T-cell (primary cell): ENCODE data around the gene MEGF8. TPM values are rescaled to one million over a fixed set of nuclear protein-coding genes. Genes with fewer than 3 reads are reported as not detected.

Source experiments
- ATAC-seq, 4 experiments: fragments of 200-7000 bp in 3 of 4; fragments of 150-1000 bp in 1 of 4; cut with Tn5 transposase; replicated peaks in 1 of 4; 1 replicate in 3 of 4; 2 replicates in 1 of 4; pipeline ENCODE4 v1.10.0; 2021; ENCODE audit warnings: moderate library complexity in 3 of 4, mild to moderate bottlenecking in 2 of 4, moderate number of reproducible peaks in 1 of 4
- CTCF ChIA-PET, 2 donors: fragments of 300-600 bp; sonication (Branson Sonifier 250); formaldehyde crosslinking; loops; one replicate each; lab custom pipeline; 2022; ENCODE audit warnings: antibody characterized with exemption in 2 of 2; lab: Charles Lee
- POLR2A ChIA-PET, 2 donors: fragments of 300-600 bp; sonication (Branson Sonifier 250); formaldehyde crosslinking; loops; one replicate each; lab custom pipeline; 2022; ENCODE audit warnings: antibody characterized with exemption in 2 of 2; lab: Charles Lee
- DNase-seq, 35 experiments: peaks; one replicate each; pipeline versions ENCODE4 v3.0.0 to v3.0.0-alpha.2; 2013 to 2023
- H3K27ac ChIP-seq: one replicate; pipeline ENCODE4 v1.5.1; 2013; ENCODE audit warnings: low read length
- H3K27me3 ChIP-seq, 2 experiments: replicated peaks in 1 of 2; 1 replicate in 1 of 2; 2 replicates in 1 of 2; pipeline versions ENCODE4 v1.6.1 to v1.7.0; 2013; ENCODE audit warnings: low read length in 1 of 2, mixed read lengths in 1 of 2; ENCODE audit not compliant: control insufficient read depth in 2 of 2, insufficient read depth in 2 of 2; ENCODE audit errors: extremely low read depth in 1 of 2
- H3K36me3 ChIP-seq, 2 donors: 1 replicate in 1 of 2; 2 replicates in 1 of 2; pipeline versions ENCODE4 v1.6.1 to v1.7.0; 2013; ENCODE audit warnings: low read length in 1 of 2; ENCODE audit not compliant: control insufficient read depth in 2 of 2, insufficient read depth in 1 of 2; ENCODE audit errors: extremely low read depth in 1 of 2
- H3K4me1 ChIP-seq, 2 experiments: 1 replicate in 1 of 2; 2 replicates in 1 of 2; pipeline versions ENCODE4 v1.6.1 to v1.7.0; 2013; ENCODE audit warnings: low read length in 2 of 2, mixed read lengths in 1 of 2; ENCODE audit not compliant: insufficient read depth in 2 of 2, control insufficient read depth in 1 of 2; ENCODE audit errors: extremely low read depth in 1 of 2
- H3K4me3 ChIP-seq, 2 donors: 1 replicate in 1 of 2; 2 replicates in 1 of 2; pipeline versions ENCODE4 v1.5.1 to v1.7.0; 2013; ENCODE audit warnings: mild to moderate bottlenecking in 2 of 2, low read length in 1 of 2, moderate library complexity in 1 of 2; ENCODE audit not compliant: control insufficient read depth in 1 of 2; ENCODE audit errors: extremely low read depth in 1 of 2
- H3K9me3 ChIP-seq: 2 replicates; pipeline ENCODE4 v1.7.0; 2013
- H3K27ac Mint-ChIP-seq, 2 donors: one replicate each; pipeline ENCODE4 v1.8.0; 2020 to 2021; ENCODE audit warnings: mild to moderate bottlenecking in 2 of 2, mixed read lengths in 2 of 2
- H3K27me3 Mint-ChIP-seq, 2 donors: one replicate each; pipeline ENCODE4 v1.8.0; 2021 to 2022; ENCODE audit warnings: mixed read lengths in 2 of 2
- H3K36me3 Mint-ChIP-seq: one replicate; pipeline ENCODE4 v1.8.0; 2021; ENCODE audit warnings: mixed read lengths
- H3K4me1 Mint-ChIP-seq, 3 donors: one replicate each; pipeline ENCODE4 v1.8.0; 2020 to 2022; ENCODE audit warnings: mixed read lengths in 3 of 3, mild to moderate bottlenecking in 1 of 3
- H3K4me3 Mint-ChIP-seq, 3 donors: one replicate each; pipeline ENCODE4 v1.8.0; 2020 to 2022; ENCODE audit warnings: mild to moderate bottlenecking in 3 of 3, mixed read lengths in 3 of 3, moderate library complexity in 3 of 3
- H3K9me3 Mint-ChIP-seq, 3 donors: one replicate each; pipeline ENCODE4 v1.8.0; 2020 to 2022; ENCODE audit warnings: mixed read lengths in 3 of 3
- WGBS: methylation state at CpG from one replicate; pipeline ENCODE4 v1.1.5; 2013; ENCODE audit warnings: missing lambda C conversion rate; ENCODE audit not compliant: insufficient coverage; 5-methylcytosine and 5-hydroxymethylcytosine counted together
- total RNA-seq, 35 experiments: library from RNA in 6 of 35; stranded (reverse) in 6 of 35; fragments of 120-200 nt in 1 of 35; gene quantifications; one replicate each; pipeline versions ENCODE4 v1.2.1 to v1.2.4 and lab custom pipeline; 2013 to 2026

MEGF8 gene
- total RNA-seq, 5 donors from 2014 or later (not counting 1 experiment from before 2014, with no cell fraction given), result 5.2 to 11.4 (median 9.6) TPM

DNA sequence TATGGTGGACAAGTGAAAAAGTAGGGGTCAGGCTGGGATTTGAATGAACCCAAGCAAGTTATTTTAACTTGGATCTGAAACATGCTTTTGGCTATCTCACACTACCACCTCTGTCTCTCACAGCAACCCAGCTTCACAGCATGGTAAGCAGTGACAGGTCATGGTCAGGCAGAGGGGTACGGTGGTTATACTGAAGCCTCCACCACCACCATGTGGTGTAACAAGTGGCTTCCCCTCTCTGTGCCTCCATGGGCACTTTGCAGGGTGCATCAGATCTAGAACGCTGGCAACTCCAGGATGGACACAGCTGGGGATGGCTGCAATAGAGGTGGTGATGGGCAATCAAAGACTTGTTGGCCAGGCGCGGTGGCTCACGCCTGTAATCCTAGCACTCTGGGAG, 13.1 kb upstream of the MEGF8 start:
- Histone ChIP-seq H3K4me1 (peaks cover 0 to 24% of the 10 kb centered on the region in 2 experiments), H3K9me3 (no peaks in the 10 kb centered on the region), H3K27me3 (peaks cover 10 to 56% of the 10 kb centered on the region in 2 experiments), H3K4me3 (no peak overlapping the region), H3K36me3 (no peaks in the 10 kb centered on the region), H3K27ac (no peak overlapping the region)
- WGBS, result 95% methylated on average over 4 of the region's 5 CpGs
- Mint-ChIP-seq H3K4me1 (peaks cover 11 to 19% (median 11%) of the 10 kb centered on the region in 3 donors), H3K27me3 (peaks cover 29 to 37% of the 10 kb centered on the region in 2 donors), H3K4me3 (peak overlapping the region; percentile 50 to 73 (median 58)), H3K36me3 (no peaks in the 10 kb centered on the region), H3K9me3 (no peaks in the 10 kb centered on the region), H3K27ac (no peak overlapping the region)
- DNase-seq (no peak), ATAC-seq (no peak)
- ChIA-PET POLR2A (no interaction called here), CTCF (interaction anchor here in 1 of 2 donors (0.9 kb wide), 1 partner anchor 84 kb away, joined by 4 read pairs; no protein-coding TSS in a partner anchor)

GRCh38 chr19:42313096-42313839, 12.2 kb upstream of the MEGF8 start, which contains the start of gene TMEM145:
Gene TMEM145, plus strand, starts transcription at chr19:42313309. Its CDS starts 68 bp downstream, at chr19:42313377.
- H3K4me1 ChIP-seq, result peaks cover 0 to 24% of the 10 kb centered on the region in 2 experiments
- H3K27ac Mint-ChIP-seq, result no peak within 1 kb of the TSS
- ATAC-seq (peak; percentile 62 to 88 (median 68)), DNase-seq (peak in 11 of 35 experiments; percentile 21 to 54 (median 33))
- no peak within 1 kb of the TSS for H3K27ac ChIP-seq
- no peaks in the 10 kb centered on the region for H3K9me3 ChIP-seq
- H3K36me3 Mint-ChIP-seq, result no peaks in the 10 kb centered on the region
- ChIA-PET CTCF (no interaction called here), POLR2A (no interaction called here)
- peak within 1 kb of the TSS; percentile 53 to 73 (median 58) for H3K4me3 Mint-ChIP-seq
- peaks cover 11 to 19% (median 11%) of the 10 kb centered on the region in 3 donors for H3K4me1 Mint-ChIP-seq
- no peaks in the 10 kb centered on the region for H3K9me3 Mint-ChIP-seq
- H3K27me3 ChIP-seq, result peaks cover 10 to 56% of the 10 kb centered on the region in 2 experiments
- no peaks in the 10 kb centered on the region for H3K36me3 ChIP-seq
- peaks cover 29 to 37% of the 10 kb centered on the region in 2 donors for H3K27me3 Mint-ChIP-seq
- WGBS, result 1% methylated on average over 63 of the region's 67 CpGs
- peak within 1 kb of the TSS in 1 of 2 donors; percentile 48 for H3K4me3 ChIP-seq

DNA sequence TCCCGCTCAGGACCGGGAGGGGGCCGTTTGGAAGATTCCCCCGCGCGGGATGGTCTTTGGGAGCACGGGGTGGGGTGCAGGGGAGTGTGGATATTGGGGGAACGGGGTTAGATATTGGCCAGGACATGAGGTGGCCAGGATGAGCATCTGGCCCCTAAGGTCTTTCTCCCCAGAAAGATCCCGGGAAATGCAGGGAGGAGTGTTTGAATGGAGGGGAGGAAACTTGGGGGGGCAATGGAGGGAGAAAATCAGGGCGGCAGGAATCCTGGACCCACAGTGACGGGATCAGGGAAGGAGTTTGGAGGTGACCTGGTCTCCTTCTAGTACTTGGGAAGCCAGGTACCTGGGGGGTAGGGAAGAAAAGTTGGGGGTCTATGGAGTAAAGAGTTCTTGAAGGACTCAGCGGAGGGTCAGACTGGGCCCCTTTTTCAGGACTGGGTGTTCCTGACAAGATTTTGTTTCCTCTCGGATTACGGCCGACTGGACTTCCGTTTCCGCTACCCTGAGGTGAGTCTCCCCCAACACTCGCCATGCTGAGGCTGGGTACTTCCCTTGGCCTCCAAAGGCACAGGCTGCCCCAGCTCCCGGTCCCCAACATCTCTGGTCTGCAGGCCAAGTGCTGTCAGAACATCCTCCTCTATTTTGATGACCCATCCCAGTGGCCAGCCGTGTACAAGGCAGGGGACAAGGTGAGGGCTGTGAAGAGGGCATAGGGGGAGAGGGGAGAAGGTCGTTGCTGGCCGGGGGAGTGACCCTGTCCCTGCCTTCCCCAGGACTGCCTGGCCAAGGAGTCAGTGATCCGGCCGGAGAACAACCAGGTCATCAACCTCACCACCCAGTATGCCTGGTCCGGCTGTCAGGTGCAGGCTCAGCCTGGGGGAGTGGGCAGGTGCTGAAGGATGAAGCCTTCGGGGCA, 11.3 kb upstream of the MEGF8 start:
- Mint-ChIP-seq H3K36me3 (no peaks in the 10 kb centered on the region), H3K27ac (no peak overlapping the region), H3K27me3 (peaks cover 29 to 37% of the 10 kb centered on the region in 2 donors), H3K9me3 (no peaks in the 10 kb centered on the region), H3K4me1 (peaks cover 11 to 19% (median 11%) of the 10 kb centered on the region in 3 donors), H3K4me3 (peak overlapping the region in 2 of 3 donors; percentile 53 to 73)
- POLR2A ChIA-PET, result no interaction called here
- H3K4me1 ChIP-seq, result peaks cover 0 to 24% of the 10 kb centered on the region in 2 experiments
- no peak overlapping the region for H3K27ac ChIP-seq
- ATAC-seq (no peak), DNase-seq (no peak)
- no peaks in the 10 kb centered on the region for H3K9me3 ChIP-seq
- H3K36me3 ChIP-seq, result no peaks in the 10 kb centered on the region
- no peak overlapping the region for H3K4me3 ChIP-seq
- H3K27me3 ChIP-seq, result peaks cover 10 to 56% of the 10 kb centered on the region in 2 experiments
- CTCF ChIA-PET, result no interaction called here
- 27% methylated on average over 16 of the region's 26 CpGs for WGBS

DNA sequence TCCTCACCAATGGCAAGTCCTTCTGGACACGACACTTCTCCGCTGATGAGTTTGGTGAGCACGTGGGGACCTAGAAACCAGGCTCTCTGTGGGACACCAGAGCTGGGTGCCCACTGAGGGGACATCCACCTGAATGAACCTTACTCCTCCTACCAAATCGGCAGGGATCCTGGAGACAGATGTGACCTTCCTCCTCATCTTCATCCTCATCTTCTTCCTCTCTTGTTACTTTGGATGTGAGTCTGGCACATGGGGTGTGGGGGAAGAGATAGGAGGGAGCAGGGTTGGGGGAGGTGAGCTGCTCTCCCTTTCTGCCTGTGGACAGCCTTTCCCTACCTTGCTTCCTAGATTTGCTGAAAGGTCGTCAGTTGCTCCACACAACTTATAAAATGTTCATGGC, 10.4 kb upstream of the MEGF8 start:
- no peaks in the 10 kb centered on the region for H3K9me3 ChIP-seq
- Mint-ChIP-seq H3K27me3 (peaks cover 29 to 37% of the 10 kb centered on the region in 2 donors), H3K4me3 (no peak overlapping the region), H3K4me1 (peaks cover 11 to 19% (median 11%) of the 10 kb centered on the region in 3 donors), H3K9me3 (no peaks in the 10 kb centered on the region), H3K36me3 (no peaks in the 10 kb centered on the region), H3K27ac (peak overlapping the region in 1 of 2 donors; percentile 31)
- no peak for DNase-seq
- POLR2A ChIA-PET, result no interaction called here
- CTCF ChIA-PET, result interaction anchor here in 1 of 2 donors (0.7 kb wide), 1 partner anchor 114 kb away, joined by 7 read pairs; no protein-coding TSS in a partner anchor
- H3K4me3 ChIP-seq, result no peak overlapping the region
- no peaks in the 10 kb centered on the region for H3K36me3 ChIP-seq
- 81% methylated on average over 3 of the region's 5 CpGs for WGBS
- H3K27me3 ChIP-seq, result peaks cover 10 to 52% of the 10 kb centered on the region in 2 experiments
- no peak overlapping the region for H3K27ac ChIP-seq
- H3K4me1 ChIP-seq, result peaks cover 0 to 24% of the 10 kb centered on the region in 2 experiments
- ATAC-seq, result no peak

- CTCF ChIA-PET, result no interaction called here
- Histone ChIP-seq H3K36me3 (no peaks in the 10 kb centered on the region), H3K4me3 (no peak overlapping the region), H3K4me1 (peaks cover 0 to 24% of the 10 kb centered on the region in 2 experiments), H3K9me3 (no peaks in the 10 kb centered on the region), H3K27ac (no peak overlapping the region), H3K27me3 (peaks cover 13 to 42% of the 10 kb centered on the region in 2 experiments)
- Mint-ChIP-seq H3K27ac (no peak overlapping the region), H3K4me3 (peak overlapping the region in 1 of 3 donors; percentile 21), H3K36me3 (no peaks in the 10 kb centered on the region), H3K9me3 (no peaks in the 10 kb centered on the region), H3K27me3 (peaks cover 29 to 33% of the 10 kb centered on the region in 2 donors), H3K4me1 (peaks cover 11 to 19% (median 11%) of the 10 kb centered on the region in 3 donors)
- 22% methylated on average over 17 of the region's 28 CpGs for WGBS
- ATAC-seq (no peak), DNase-seq (no peak)
- POLR2A ChIA-PET, result no interaction called here
Measured at GRCh38 chr19:42316223-42317211, 8.9 kb upstream of the MEGF8 start.
